GM12891 (cell line): ENCODE data around the gene FCHO2.

Source experiments
- PAX5 ChIP-seq: IDR thresholded peaks from 2 replicates; pipeline ENCODE4 v1.6.1; 2011; ENCODE audit warnings: low read length, moderate library complexity, mild to moderate bottlenecking; ENCODE audit not compliant: insufficient read depth, severe bottlenecking
- POLR2A ChIP-seq: IDR thresholded peaks from 2 replicates; pipeline ENCODE4 v1.6.1; 2011; ENCODE audit warnings: low read depth, low read length, control low read depth
- POLR2AphosphoS5 ChIP-seq: IDR thresholded peaks from 2 replicates; pipeline ENCODE4 v1.6.1; 2011; ENCODE audit warnings: low read depth, low read length, control low read depth
- SPI1 ChIP-seq: IDR thresholded peaks from 2 replicates; pipeline ENCODE4 v1.6.1; 2011; ENCODE audit warnings: low read depth, low read length, control low read depth
- TAF1 ChIP-seq: IDR thresholded peaks from 2 replicates; pipeline ENCODE4 v1.6.1; 2011; ENCODE audit warnings: low read depth, low read length, control low read depth

- TF ChIP-seq POLR2A, result no peak
- TF ChIP-seq POLR2AphosphoS5, result no peak
- TF ChIP-seq TAF1, result no peak
- TF ChIP-seq SPI1, result no peak
- TF ChIP-seq PAX5, result no peak
Observed at GRCh38 chr5:72951671-72952468, 4.0 kb upstream of the FCHO2 start.
